Muscle layer of duodenum (tissue), 2 donors: Measurements from ENCODE around the gene SLC27A6.

ENCODE experiments used
- H3K27ac ChIP-seq: one replicate; pipeline ENCODE4 v1.7.0; 2013; ENCODE audit warnings: mild to moderate bottlenecking, low read length
- H3K27me3 ChIP-seq: one replicate; pipeline ENCODE4 v1.7.0; 2013; ENCODE audit warnings: low read depth, mild to moderate bottlenecking, control low read depth, low read length
- H3K36me3 ChIP-seq, 2 donors: one replicate each; pipeline ENCODE4 v1.7.0; 2013; ENCODE audit warnings: low read length in 2 of 2, control low read depth in 1 of 2, mild to moderate bottlenecking in 1 of 2; ENCODE audit not compliant: insufficient read depth in 2 of 2, control insufficient read depth in 1 of 2
- H3K4me1 ChIP-seq, 2 donors: one replicate each; pipeline ENCODE4 v1.7.0; 2013; ENCODE audit warnings: low read length in 2 of 2, mild to moderate bottlenecking in 2 of 2, control low read depth in 1 of 2, moderate library complexity in 1 of 2; ENCODE audit not compliant: insufficient read depth in 2 of 2, control insufficient read depth in 1 of 2
- H3K4me3 ChIP-seq, 2 donors: one replicate each; pipeline ENCODE4 v1.7.0; 2013; ENCODE audit warnings: low read length in 2 of 2, low read depth in 1 of 2, mild to moderate bottlenecking in 1 of 2
- H3K9me3 ChIP-seq, 2 donors: one replicate each; pipeline ENCODE4 v1.7.0; 2013; ENCODE audit warnings: low read length in 2 of 2, control low read depth in 1 of 2, mild to moderate bottlenecking in 1 of 2; ENCODE audit not compliant: control insufficient read depth in 1 of 2
- donor health status: healthy.

The SLC27A6 gene

GRCh38 chr5:129063483-129064113 is 98.3 kb downstream of the SLC27A6 start:
- Histone ChIP-seq H3K27ac (no peak overlapping the region), H3K4me3 (no peak overlapping the region)

GRCh38 chr5:129065721-129066120 is 100.4 kb downstream of the SLC27A6 start:
- no peaks in the 10 kb centered on the region for H3K9me3 ChIP-seq
- no peak overlapping the region for H3K27ac ChIP-seq
- H3K4me3 ChIP-seq, result no peak overlapping the region
- no peaks in the 10 kb centered on the region for H3K27me3 ChIP-seq
- H3K36me3 ChIP-seq, result no peaks in the 10 kb centered on the region
- H3K4me1 ChIP-seq, result peaks cover 0 to 10% of the 10 kb centered on the region in 2 donors

More at GRCh38 chr5:129063483-129064113, 98.3 kb downstream of the SLC27A6 start:
- no peaks in the 10 kb centered on the region for H3K36me3 ChIP-seq
- H3K9me3 ChIP-seq, result no peaks in the 10 kb centered on the region
- no peaks in the 10 kb centered on the region for H3K27me3 ChIP-seq
- peaks cover 0 to 10% of the 10 kb centered on the region in 2 donors for H3K4me1 ChIP-seq

GRCh38 chr5:129067745-129068144 is 102.5 kb downstream of the SLC27A6 start:
- H3K36me3 ChIP-seq, result no peaks in the 10 kb centered on the region
- H3K27me3 ChIP-seq, result no peaks in the 10 kb centered on the region
- no peak overlapping the region for H3K27ac ChIP-seq
- H3K9me3 ChIP-seq, result no peaks in the 10 kb centered on the region
- H3K4me1 ChIP-seq, result peaks cover 0 to 10% of the 10 kb centered on the region in 2 donors
- H3K4me3 ChIP-seq, result no peak overlapping the region

GRCh38 chr5:129069292-129069691 is 104.0 kb downstream of the SLC27A6 start:
- no peaks in the 10 kb centered on the region for H3K9me3 ChIP-seq
- H3K27me3 ChIP-seq, result no peaks in the 10 kb centered on the region
- no peaks in the 10 kb centered on the region for H3K4me1 ChIP-seq
- H3K27ac ChIP-seq, result no peak overlapping the region
- no peaks in the 10 kb centered on the region for H3K36me3 ChIP-seq
- no peak overlapping the region for H3K4me3 ChIP-seq

- no peak overlapping the region for H3K4me3 ChIP-seq
- H3K36me3 ChIP-seq, result no peaks in the 10 kb centered on the region
- no peaks in the 10 kb centered on the region for H3K9me3 ChIP-seq
- H3K27ac ChIP-seq, result no peak overlapping the region
- H3K4me1 ChIP-seq, result no peaks in the 10 kb centered on the region
- no peaks in the 10 kb centered on the region for H3K27me3 ChIP-seq
These were observed 107.8 kb downstream of the SLC27A6 start for GRCh38 chr5:129073111-129073510.

GRCh38 chr5:129074903-129075302 is 109.6 kb downstream of the SLC27A6 start:
- Histone ChIP-seq H3K27ac (no peak overlapping the region), H3K36me3 (no peaks in the 10 kb centered on the region), H3K27me3 (no peaks in the 10 kb centered on the region), H3K4me3 (no peak overlapping the region), H3K4me1 (no peaks in the 10 kb centered on the region), H3K9me3 (no peaks in the 10 kb centered on the region)

- H3K36me3 ChIP-seq, result no peaks in the 10 kb centered on the region
- no peaks in the 10 kb centered on the region for H3K9me3 ChIP-seq
- no peaks in the 10 kb centered on the region for H3K27me3 ChIP-seq
- H3K4me3 ChIP-seq, result no peak overlapping the region
- H3K4me1 ChIP-seq, result no peaks in the 10 kb centered on the region
- H3K27ac ChIP-seq, result no peak overlapping the region
These were observed 112.3 kb downstream of the SLC27A6 start for GRCh38 chr5:129077433-129078075.

GRCh38 chr5:129078247-129078646 is 113.0 kb downstream of the SLC27A6 start:
- H3K9me3 ChIP-seq, result no peaks in the 10 kb centered on the region
- no peak overlapping the region for H3K4me3 ChIP-seq
- no peaks in the 10 kb centered on the region for H3K4me1 ChIP-seq
- no peak overlapping the region for H3K27ac ChIP-seq
- no peaks in the 10 kb centered on the region for H3K36me3 ChIP-seq
- H3K27me3 ChIP-seq, result no peaks in the 10 kb centered on the region

- Histone ChIP-seq H3K9me3 (no peaks in the 10 kb centered on the region), H3K4me3 (no peak overlapping the region), H3K27me3 (no peaks in the 10 kb centered on the region), H3K36me3 (no peaks in the 10 kb centered on the region), H3K4me1 (no peaks in the 10 kb centered on the region), H3K27ac (no peak overlapping the region)
These were observed 113.4 kb downstream of the SLC27A6 start for GRCh38 chr5:129078660-129079059.

- H3K9me3 ChIP-seq, result no peaks in the 10 kb centered on the region
- H3K27ac ChIP-seq, result no peak overlapping the region
- H3K4me1 ChIP-seq, result no peaks in the 10 kb centered on the region
- no peaks in the 10 kb centered on the region for H3K27me3 ChIP-seq
- H3K4me3 ChIP-seq, result no peak overlapping the region
- no peaks in the 10 kb centered on the region for H3K36me3 ChIP-seq
These were observed 114.2 kb downstream of the SLC27A6 start for GRCh38 chr5:129079496-129079895.

- Histone ChIP-seq H3K36me3 (no peaks in the 10 kb centered on the region), H3K27me3 (no peaks in the 10 kb centered on the region), H3K27ac (no peak overlapping the region), H3K9me3 (no peaks in the 10 kb centered on the region), H3K4me1 (no peaks in the 10 kb centered on the region), H3K4me3 (no peak overlapping the region)
These were observed 115.5 kb downstream of the SLC27A6 start for GRCh38 chr5:129080766-129081165.
